Suppressor macrophage (primary cell): ENCODE data around the gene UBN2.
"Not testable (repeated sequence)": the region's sequence is repeated elsewhere in the genome, so short reads cannot be mapped to it uniquely, and the experiment has no call there.

ENCODE experiments used
- DNase-seq, 4 experiments: peaks; one replicate each; pipeline ENCODE4 v3.0.0-alpha.2; 2020 to 2022
- total RNA-seq, 17 experiments: gene quantifications; one replicate each; lab custom pipeline; 2026; ENCODE audit warnings: mixed read lengths in 6 of 17, inconsistent platforms in 3 of 17; lab: John Stamatoyannopoulos, UW

UBN2 gene
- 11.4 to 64.7 (median 32.4) reads per million in 17 experiments for total RNA-seq

DNA sequence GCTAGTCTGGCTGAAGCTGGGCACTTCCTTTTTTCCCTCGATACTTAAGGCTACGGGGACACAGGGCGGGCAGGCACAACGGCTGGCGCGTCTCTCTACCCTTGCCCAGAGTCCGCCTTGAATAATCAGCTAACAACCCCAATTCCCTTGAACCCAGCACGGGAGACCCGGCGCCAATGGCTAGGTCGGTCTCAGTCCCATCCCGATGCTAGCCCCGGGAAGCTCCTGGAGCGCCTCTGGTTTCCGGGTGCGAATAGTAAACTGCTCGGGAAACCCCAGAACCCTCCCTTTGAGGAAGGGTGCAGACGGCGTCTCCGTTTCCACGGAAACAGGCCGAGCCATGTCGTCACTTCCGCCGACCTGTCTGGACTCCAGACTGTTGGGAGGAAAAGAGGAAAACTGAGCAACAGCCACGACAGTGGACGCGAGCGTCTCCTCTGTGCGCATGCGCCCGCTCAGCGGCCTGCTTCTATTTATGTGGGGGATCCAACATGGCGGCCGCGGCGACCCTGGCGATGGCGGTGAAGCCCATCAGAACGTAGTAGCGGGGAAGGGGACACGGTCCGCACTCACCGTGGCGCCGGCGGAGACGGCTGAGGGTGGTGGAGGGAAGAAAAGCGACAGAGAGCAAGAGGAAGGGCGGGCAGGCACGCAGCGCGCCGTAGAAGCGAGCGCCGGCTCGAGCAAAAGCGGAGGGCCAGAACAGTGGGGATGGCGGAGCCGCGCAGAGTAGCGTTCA lies at the start of gene UBN2:
Gene UBN2, plus strand, starts transcription at position 464 of the 739 bp plus-strand sequence. Its CDS starts 248 bp downstream, at position 712.
- DNase-seq = peak; percentile 98 to 99 (median 99)

DNA sequence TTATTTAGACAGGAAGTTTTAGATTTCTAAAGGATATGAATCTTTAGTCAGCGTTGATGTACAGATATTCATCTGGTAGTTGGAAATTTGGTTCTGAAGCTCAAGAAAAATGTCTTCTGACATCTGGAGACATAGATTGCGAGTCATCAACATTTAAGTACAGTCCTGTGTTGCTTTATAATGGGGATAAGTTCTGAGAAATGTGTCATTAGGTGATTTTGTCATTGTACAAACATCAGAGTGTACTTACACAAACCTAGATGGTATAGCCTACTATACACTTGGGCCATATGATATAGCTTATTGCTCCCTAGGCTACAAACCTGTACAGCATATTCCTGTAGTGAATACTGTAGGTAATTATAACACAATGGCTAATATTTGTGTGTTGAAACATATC lies 49.6 kb upstream of the UBN2 start:
- no peak for DNase-seq

DNA sequence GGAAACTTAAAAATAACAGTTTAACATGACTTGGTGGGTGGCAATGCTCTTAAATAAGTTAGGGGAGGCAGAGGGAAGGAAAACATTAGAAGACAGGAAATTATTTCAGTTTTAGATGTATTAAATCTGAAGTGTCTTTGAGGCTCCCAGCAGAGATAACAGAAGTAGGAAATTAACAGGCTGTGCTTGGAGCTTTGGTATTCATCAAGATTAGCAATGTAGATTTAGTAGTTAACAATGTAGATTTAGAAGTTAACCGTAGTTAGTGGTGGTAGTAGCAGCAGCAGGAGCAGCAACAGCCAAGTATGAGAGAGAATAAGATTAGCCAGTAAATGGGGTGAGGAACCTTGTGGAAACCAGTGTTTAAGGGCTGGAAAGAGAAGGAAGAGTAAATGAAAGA lies 48.7 kb upstream of the UBN2 start:
- DNase-seq = no peak

DNA sequence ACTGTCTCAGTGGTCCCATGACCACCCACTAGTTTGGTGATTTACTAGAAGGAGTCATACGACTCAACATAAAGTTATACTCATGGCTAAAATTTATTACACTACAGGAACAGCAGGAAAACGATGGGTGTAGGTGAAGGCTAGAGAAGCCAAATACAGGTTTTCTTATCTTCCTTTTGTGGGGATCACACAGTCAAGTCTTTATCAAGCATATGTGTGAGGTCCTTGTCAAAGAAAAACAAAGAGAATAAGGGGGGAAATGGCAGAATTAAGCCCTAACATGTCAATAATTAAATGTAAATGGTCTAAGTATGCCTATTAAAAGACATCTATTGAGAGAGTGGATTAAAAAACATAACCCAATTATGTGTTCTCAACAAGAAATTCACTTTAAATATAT lies 47.8 kb upstream of the UBN2 start:
- no peak for DNase-seq

DNA sequence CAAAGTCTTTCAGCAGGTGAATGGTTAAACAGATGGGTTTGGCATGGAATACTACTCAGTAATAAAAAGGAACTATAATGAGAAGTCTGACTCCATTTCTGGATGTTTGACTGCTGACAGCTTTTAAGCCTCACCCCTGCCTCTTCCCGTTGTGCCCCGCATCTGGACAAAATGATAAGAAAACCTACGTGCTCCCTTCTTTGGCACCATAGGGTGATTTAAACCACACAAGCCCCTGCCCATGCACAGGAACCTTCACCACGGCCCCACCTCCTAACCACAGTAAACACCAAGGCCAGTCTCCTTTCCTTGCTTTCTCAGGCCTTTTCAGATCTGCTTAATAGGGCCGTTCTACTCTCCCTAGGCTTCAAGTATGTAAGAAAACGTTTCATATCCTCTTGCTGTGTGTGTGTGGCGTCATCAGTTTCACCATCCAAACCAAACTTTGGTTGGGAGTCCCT lies 47.1 kb upstream of the UBN2 start:
- no peak for DNase-seq

DNA sequence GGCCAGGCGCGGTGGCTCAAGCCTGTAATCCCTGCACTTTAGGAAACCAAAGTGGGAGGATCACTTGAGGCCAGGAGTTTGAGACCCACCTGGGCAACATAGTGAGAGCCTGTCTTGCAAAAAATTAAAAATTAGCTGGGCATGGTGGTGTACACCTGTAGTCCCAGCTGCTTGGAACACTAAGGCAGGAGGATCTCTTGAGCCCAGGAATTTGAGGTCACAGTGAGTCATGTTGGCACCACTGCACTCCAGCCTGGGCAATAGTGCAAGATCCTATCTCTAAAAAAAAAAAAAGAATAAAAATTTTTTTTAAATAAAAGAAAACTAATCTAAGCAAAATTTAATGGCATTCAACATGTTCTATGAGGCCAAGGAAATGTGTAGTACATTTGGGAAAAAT lies 44.9 kb upstream of the UBN2 start:
- no peak for DNase-seq

DNA sequence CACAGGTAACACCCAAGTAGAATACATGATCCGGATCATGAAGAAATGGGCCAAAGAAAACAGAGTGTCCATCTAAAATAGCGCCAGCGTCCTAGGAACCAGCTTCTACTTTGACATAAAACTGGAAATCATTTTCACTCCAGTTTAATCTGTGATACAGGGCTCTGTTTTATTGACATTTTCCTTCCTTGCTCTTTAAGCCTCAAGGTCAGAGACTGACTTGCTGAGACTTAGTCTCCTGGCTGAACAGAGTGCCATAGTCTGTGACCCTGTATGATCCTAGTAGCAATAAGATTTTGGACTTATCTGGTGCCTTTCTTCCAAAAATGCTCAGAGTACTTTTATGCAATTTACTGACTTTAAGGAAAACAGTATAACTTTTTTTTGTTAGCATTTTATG lies 41.7 kb upstream of the UBN2 start:
- DNase-seq = no peak

DNA sequence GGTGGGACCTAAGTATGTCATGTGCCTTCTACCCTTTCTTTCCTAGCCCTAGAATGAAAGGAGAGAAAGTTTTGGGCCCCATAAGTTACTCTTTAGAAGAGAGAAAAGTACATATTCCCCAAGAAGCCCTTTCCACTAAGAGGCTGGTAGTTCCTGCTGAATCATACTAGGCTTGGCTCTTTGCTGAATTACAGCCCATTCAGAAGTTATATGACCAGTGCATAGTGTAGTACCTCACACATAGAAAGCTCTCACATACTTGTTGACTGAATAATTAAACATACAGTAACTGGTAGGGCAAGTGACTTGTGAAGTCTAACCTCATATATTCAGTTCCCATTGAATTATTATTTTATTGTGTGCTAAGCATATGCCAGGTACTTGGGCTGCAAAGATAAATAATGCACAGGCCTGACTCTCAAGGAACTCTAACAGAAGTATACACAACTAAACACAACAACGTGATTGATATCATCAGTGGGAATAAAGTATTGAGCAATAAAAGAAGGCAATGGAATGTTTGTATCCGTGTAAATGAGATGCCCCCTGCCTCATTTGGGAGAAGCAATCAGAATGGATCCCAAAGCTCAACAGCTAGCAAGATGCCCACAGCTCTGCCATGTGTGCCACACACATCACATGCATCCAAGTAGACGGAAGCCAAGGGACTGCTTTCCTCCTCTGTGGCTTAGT lies 38.9 kb upstream of the UBN2 start:
- DNase-seq = no peak

DNA sequence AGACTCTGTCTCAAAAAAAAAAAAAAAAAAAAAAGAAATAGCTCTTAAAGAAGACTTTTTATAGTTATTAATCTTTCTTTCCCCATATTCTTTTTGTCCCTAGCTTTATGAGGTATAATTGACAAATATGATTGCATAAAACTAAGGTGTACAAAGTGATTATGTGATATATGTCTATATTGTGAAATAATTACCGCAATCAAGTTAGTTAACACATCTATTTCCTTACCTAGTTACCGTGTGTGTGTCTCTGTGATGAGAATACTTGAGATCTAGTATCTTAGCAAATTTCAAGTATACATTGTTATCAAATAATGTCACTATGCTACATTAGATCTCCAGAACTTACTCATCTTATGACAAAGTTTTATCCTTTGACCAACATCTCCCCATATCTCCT lies 30.7 kb upstream of the UBN2 start:
- no peak for DNase-seq

DNA sequence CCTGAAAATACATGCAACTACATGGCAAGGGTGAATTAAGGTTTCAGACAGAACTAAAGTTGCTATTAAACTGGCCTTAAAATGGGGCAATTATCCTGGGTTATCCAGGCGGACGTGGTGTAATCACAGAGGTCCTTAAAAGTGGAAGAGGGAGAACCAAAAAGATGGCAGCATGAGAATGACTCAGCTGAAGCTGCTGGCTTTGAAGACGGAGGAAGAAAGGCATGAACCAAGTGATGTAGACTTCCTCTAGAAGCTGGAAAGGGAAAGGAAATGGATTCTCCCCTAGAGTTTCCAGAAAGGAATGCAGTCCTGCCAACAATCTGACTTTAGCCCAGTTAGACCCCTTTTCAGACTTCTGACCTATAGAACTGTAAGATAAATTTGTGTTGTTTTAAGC lies 27.0 kb upstream of the UBN2 start:
- no peak for DNase-seq

DNA sequence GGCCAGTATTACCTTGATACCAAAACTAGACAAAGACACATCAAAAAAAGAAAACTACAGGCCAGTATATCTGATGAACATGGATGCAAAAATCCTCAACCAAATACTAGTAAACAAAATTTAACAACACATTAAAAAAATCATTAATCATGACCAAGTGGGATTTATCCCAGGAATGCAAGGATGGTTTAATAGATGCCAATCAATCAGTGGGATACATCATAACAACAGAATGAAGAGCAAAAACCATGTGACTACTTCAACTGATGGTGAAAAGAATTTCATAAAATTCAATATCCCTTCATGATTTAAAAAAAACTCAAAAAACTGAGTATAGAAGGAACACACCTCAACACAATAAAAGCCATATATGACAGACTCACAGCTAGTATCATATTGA lies 25.2 kb upstream of the UBN2 start:
- no peak for DNase-seq

DNA sequence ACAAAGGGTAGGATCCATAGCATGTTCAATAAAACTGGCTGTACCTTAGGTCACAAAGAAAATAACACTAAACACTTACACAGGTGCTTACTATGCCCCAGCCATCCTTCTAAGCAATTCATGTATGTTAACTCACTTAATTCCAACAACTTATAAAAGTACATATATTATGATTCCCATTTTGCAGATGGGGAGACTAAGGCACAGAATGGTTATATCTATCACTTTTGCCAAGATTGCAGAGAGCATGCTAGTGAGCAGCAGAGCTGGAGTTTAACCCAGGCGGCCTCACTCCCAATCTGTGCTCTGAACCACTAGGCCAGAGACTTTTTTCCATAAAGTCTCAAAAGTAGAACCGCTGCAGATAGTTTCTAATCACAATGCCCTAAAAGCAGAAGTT lies 18.9 kb upstream of the UBN2 start:
- no peak for DNase-seq

DNA sequence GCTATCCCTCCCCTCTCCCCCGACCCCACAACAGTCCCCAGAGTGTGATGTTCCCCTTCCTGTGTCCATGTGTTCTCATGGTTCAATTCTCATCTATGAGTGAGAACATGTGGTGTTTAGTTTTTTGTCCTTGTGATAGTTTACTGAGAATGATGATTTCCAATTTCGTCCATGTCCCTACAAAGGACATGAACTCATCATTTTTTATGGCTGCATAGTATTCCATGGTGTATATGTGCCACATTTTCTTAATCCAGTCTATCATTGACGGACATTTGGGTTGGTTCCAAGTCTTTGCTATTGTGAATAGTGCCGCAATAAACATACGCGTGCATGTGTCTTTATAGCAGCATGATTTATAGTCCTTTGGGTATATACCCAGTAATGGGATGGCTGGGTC lies 17.5 kb upstream of the UBN2 start:
- DNase-seq = not testable (repeated sequence)

DNA sequence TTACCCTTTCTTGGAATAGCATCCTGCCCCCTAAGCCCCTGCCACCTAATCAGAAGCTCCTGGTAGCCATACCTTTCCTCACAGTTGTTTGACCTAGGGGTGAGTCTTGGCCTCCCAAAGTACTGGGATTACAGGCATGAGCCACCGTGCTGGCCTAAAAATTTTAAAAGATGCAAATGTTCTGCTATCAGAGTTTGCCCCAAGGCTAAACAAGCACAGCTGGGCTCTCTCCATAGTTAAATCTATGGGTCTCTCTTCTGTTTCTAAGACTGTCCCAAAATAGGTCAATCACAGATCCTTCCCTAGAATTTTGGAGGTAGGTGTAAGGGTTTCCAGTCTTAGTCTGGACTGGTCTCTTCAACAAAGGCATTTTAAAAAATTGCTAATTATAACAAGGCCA lies 12.9 kb upstream of the UBN2 start:
- no peak for DNase-seq

DNA sequence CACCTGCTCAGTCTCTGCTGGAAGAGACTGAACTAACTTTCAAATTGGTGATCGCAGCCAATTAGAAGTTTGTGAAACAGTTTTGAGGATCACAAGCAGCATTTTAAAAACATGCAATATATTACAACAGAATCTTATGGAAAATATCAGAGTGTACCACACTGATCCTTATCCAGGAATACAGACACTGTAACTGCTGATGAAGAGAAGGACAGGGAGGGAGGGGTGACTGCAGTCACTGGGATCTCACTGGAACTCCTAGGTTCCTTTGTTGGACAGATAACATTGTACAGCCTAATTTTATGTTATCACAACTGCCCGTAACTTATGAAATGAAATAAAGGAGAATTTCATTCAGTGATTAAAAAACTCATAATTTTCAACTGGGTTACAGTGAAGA lies 6.8 kb upstream of the UBN2 start:
- no peak for DNase-seq

DNA sequence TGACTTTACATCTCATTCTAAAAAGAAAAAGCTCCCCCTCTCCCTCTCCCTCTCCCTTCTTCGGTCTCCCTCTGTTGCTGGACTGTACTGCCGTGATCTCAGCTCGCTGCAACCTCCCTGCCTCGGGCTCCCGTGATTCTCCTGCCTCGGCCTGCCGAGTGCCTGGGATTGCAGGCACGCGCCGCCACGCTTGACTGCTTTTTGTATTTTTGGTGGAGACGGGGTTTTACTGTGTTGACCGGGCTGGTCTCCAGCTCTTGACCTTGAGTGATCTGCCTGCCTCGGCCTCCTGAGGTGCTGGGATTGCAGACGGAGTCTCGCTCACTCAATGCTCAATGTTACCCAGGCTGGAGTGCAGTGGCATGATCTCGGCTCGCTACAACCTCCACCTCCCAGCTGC lies 6.2 kb upstream of the UBN2 start:
- DNase-seq = not testable (repeated sequence)

DNA sequence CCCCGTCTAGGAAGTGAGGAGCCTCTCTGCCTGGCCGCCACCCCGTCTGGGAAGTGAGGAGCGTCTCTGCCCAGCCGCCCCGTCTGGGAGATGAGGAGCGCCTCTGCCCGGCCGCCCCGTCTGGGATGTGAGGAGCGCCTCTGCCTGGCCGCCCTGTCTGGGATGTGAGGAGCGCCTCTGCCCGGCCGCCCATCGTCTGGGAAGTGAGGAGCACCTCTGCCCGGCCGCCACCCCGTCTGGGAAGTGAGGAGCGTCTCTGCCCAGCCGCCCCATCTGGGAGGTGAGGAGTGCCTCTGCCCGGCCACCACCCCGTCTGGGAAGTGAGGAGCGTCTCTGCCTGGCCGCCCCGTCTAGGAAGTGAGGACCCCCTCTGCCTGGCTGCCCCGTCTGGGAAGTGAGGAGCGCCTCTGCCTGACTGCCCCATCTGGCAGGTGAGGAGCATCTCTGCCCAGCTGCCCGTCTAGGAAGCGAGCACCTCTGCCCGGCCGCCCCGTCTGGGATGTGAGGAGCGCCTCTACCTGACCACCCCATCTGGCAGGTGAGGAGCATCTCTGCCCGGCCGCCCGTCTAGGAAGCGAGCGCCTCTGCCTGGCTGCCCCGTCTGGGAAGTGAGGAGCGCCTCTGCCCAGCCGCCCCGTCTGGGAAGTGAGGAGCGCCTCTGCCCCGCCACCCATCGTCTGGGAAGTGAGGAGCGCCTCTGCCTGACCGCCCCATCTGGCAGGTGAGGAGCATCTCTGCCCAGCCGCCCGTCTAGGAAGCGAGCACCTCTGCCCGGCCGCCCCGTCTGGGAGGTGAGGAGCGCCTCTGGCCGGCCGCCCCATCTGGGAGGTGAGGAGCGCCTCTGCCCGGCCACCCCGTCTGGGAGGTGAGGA lies 5.5 kb upstream of the UBN2 start:
- not testable (repeated sequence) for DNase-seq

DNA sequence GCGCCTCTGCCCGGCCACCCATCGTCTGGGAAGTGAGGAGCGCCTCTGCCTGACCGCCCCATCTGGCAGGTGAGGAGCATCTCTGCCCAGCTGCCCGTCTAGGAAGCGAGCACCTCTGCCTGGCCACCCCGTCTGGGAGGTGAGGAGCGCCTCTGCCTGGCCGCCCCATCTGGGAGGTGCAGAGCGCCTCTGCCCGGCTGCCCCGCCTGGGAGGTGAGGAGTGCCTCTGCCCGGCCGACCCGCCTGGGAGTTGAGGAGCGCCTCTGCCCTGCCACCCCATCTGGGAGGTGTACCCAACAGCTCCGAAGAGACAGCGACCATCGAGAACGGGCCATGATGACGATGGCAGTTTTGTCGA lies 4.9 kb upstream of the UBN2 start:
- not testable (repeated sequence) for DNase-seq

DNA sequence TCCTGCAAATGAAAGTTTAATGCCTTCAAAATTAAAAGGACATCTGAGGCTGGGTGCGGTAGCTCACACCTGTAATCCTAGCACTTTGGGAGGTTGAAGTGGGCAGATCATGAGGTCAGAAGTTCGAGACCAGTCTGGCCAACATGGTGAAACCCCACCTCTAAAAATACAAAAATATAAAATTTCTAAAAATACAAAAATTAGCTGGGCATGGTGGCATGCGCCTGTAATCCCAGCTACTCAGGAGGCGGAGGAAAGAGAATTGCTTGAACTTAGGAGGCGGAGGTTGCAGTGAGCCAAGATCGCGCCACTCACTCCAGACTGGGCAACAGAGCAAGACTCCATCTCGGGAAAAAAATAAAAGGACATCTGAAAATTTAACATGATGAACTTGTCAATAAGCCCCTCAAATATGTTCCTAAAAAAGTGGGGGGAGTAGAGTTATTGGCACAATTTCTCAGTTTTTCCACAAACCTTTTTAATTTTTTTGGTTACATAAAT lies 4.0 kb upstream of the UBN2 start:
- not testable (repeated sequence) for DNase-seq

DNA sequence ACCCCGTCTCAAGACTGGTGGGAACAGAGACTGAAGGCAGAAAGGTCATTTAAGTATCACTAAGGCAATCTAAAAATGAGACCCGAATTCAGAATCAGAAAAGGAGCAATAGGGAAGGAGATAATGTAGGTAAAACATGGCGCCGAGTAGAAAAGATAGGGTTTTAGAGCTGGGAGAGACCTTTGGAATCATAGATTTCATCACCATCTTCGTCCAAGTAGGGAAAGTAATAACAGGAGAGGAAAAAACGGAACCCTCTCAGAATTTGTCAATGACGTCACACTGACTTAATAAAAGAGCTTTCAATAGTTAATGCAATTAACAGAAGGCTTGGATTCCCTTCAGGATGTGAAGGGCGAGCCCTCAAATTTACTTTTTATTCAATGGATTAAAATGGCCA lies 1.0 kb upstream of the UBN2 start:
- DNase-seq = peak in 1 of 4 experiments; percentile 1

DNA sequence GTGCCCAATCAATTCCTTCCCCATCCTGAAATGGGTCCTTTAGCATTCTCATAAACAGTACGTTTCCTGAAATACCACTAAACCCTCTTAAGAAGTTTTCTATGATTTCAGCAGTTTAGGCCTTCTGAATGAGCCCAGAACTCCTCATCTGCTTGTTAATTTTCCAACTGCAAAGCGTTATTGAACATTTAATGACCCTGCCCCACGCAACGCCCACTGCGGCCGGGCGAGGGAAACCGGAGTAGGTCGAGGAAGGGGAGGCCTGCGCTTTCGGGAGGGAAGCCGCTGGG lies 608 bp upstream of the UBN2 start:
- peak in 1 of 4 experiments; percentile 89 for DNase-seq

DNA sequence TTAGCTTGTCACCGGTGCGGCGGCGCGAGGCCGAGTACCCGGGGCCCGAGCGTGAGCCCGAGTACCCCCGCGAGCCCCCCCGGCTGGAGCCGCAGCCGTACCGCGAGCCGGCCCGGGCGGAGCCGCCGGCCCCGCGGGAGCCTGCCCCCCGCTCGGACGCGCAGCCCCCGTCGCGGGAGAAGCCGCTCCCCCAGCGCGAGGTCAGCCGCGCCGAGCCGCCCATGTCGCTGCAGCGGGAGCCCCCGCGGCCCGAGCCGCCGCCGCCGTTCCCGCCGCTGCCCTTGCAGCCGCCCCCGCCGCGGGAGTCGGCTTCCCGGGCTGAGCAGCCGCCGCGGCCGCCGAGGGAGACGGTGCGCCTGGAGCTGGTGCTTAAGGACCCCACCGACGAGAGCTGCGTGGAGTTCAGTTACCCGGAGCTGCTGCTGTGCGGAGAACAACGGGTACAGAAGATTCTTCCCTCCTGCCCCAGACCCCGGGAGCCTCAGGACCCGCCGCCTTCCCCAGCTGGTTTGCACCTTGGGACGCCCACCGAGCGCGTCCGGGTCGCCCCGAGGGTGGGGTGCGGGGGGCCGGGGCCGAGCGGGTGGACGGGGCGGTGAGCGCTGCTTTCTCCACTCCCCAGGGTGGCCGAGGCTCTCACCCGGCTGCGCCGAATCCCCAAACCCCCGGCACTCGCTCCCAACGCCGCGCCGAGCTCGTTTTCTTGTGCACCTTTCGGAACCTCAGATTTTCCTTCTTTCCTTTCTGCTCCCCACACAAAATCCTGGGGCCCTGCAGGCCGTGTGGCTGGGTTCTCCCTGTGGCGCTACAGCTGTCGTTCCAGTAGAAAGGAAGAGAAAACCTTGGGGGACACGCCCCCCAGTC lies 708 bp downstream of the UBN2 start:
- peak; percentile 26 to 66 (median 44) for DNase-seq
